HG02840 (cell line): ENCODE data around the gene ITGA8.
"Not testable (repeated sequence)": the region's sequence is repeated elsewhere in the genome, so short reads cannot be mapped to it uniquely, and the experiment has no call there.

ENCODE experiments used
- ATAC-seq: cut with Tn5 transposase; IDR thresholded peaks from one replicate; pipeline ENCODE4 v1.9.1; 2021; ENCODE audit warnings: mild to moderate bottlenecking, moderate library complexity, moderate number of reproducible peaks; ENCODE audit not compliant: unreplicated experiment, low FRiP score

ITGA8 gene

GRCh38 chr10:15624401-15625196 lies 95.1 kb downstream of the ITGA8 start:
- ATAC-seq: no peak

DNA sequence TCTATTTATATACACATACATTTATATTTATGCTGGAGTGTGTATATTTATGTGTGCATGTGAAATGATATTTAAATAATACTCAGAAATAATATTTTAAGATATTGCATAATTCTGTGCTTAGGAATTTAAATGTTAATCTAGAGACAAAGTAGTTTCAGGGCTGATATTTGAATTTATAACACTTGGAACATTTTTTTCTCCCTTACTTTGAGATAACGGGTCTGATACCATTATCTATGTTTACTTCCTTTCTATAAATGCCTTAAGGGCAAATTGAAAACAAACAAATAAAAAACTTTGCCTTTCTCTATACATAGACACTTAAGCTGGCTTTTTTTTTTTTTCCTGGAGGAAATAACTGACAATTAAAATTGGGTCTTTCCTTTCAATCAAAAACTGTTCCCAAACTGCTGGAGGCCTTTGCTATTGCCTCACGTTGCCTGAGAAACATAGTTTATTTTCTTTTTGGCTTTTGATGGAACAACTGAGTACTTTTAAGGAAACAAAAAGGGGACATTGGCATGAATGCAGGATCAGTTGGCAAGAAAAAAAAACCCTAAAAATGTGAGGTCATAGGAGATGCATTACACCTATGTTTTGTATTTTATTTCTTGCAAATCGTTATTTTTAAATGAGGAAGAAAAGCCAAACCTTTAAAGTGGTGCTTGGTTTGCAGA lies 98.7 kb downstream of the ITGA8 start:
- ATAC-seq: no peak

DNA sequence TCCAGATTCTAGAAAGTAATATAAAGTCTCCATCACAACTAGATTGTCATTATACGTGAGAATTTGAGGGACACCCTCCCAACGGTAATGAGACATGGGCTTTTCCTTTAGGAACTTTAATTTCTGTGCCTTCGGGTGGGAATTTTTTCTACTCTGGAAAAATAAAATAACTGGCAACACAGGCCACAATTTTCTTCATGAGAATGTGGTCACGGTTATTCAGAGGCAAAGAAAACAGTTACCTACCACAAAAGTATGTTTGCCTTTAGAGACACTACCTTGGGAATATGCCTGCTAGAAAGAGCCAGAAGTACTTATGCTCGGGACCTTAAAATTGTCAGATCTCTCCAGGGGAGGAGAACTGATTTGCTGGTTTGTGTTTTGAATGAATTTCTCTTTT lies 99.4 kb downstream of the ITGA8 start:
- ATAC-seq: no peak

- ATAC-seq: no peak
These were observed 110.5 kb downstream of the ITGA8 start for GRCh38 chr10:15609246-15609645.

GRCh38 chr10:15606377-15606776 lies 113.3 kb downstream of the ITGA8 start:
- ATAC-seq: no peak

DNA sequence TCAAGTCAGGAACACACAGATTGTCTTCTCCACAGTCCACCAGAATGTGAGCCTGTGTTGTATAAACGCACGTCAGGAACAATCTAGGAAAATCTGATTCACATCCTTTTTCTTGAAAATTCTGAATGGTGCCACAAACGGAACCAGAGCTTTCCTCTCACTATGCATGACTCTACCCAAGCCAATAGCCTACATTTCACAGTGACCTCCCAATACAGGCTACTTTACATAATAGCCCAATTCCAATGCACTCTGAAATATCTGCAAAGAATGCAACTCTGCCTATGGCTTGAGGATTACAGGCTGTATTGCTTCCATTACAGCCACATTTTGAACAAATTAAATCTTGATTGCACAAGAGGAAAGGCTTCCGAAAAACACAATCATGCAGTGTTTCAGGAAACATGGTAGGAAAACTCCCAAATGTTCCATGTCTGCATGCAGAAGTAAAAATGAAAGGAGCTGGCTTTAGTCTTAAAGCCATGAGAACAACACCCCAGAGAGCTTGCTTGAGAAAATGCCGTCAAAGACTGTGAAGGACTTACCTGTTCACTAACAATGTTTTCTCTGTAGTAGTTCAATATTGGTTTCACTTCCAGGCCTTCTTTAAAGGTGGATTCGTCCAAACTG lies 113.9 kb downstream of the ITGA8 start:
- ATAC-seq: no peak

GRCh38 chr10:15603446-15604011 lies 116.2 kb downstream of the ITGA8 start:
- ATAC-seq: no peak

GRCh38 chr10:15601819-15602218 lies 117.9 kb downstream of the ITGA8 start:
- ATAC-seq: no peak

DNA sequence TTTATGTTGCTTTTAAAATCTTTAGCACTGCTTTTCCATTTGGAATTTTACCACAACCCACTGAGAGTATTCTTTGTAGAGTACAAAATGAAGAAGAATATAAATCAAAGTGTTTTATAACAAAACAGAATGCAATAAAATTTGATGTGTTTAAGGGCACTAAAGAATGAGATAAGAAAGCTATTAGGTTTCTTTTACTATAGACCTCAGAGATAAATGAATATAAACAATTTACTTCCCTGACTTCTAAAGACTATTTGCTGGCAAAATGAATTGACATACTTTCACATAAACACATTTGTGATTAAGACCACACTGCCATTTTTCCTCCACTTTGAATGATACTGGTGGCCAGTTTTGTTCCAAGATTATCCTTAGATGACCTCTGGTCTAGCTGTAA lies 124.5 kb downstream of the ITGA8 start:
- ATAC-seq: no peak

- ATAC-seq: no peak
These were observed 127.8 kb downstream of the ITGA8 start for GRCh38 chr10:15591937-15592336.

DNA sequence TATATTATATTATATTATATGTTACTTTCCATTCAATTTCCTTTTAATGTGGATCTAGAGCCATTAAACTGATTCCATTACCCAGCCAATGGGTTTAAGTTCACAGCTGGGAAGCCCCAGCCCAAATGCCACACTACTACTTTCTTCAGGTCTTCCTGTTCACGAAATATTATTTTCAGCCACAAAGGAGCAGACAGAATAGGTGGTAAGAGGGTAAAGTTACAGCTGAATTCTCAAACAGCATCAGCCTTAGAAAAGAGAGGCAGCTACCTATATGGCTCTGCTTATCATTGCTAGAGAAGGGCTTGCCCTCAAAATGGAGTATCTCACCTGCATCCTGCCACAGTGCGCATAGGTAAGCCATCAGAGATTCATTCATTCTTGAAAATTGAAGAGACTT lies 128.3 kb downstream of the ITGA8 start:
- no peak for ATAC-seq

DNA sequence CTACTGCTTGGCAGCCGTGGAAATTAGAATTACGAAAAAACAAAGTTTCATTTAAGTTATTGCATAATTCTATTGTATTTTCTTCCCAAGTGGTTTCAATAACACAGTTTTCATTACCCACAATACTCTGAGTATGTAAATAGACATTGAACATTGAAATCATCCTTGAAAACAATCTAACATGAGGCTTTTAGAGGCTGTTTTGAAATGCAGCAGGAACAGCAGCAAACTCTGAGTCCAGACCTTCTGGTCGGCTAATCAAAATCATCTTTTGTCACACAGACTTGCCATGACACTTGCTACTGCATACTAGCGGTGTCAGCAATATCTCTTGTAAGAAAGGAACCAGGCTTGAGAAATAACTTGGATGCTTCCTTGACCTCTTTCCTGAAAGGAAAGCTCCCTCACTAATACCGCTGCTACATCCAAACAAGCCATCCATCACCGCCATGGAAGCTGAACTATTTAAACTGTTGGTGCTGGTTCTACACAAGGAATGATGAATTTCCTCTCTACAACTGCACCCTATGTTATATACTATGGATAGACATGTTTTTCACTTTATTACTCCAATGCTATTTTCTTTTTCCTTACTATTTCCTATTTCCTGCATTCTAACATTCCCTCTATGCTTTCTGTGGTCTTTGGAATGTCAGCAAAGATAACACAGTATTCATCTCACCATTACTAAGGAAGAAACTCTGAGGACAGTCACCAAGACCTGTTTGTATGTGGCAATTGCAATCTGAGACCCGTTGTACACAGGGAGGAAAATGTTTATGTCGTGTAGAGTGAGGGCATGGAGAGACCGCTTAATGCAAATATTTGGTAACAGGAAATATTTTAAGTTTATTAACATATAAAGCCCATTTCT lies 130.8 kb downstream of the ITGA8 start:
- ATAC-seq: no peak

- no peak for ATAC-seq
These were observed 131.6 kb downstream of the ITGA8 start for GRCh38 chr10:15588151-15588550.

DNA sequence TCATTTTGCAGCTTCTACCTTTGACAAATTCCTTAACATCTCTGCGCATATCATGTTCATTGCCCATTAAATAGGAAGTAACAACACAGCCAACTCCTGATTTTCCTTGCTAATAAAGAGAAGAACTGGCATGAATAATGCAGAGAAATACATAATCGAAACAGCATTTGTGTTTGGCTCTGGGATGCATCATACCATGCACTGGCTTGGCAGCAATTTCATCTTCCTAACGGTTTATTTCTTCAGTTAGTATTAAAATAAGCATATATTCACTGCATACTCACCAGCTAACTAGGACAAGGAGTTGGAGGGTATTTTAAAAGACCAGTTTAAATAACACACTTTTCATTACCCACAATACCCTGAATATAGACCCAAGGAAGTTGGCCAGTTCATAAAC lies 132.5 kb downstream of the ITGA8 start:
- no peak for ATAC-seq

GRCh38 chr10:15585303-15585715 lies 134.4 kb downstream of the ITGA8 start:
- no peak for ATAC-seq

GRCh38 chr10:15582972-15583371 lies 136.8 kb downstream of the ITGA8 start:
- ATAC-seq: not testable (repeated sequence)

DNA sequence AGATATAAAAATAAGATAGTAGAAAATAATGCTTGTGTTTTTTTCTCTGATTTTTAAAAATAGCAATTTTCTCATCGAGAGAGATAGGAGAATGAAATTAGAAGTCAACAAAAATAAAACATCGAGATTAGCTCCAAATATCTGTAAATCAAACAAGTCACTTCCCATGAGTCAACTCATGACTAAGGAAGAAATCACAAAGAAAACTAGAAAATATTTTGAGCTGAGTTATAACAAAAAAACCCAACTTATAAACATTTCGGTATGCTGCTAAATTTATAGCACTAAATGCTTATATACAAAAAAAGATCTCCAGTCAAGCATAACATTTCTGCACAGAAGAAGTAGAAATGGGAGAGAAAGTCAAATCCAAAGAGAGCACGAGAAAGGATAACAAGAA lies 140.1 kb downstream of the ITGA8 start:
- ATAC-seq: no peak

DNA sequence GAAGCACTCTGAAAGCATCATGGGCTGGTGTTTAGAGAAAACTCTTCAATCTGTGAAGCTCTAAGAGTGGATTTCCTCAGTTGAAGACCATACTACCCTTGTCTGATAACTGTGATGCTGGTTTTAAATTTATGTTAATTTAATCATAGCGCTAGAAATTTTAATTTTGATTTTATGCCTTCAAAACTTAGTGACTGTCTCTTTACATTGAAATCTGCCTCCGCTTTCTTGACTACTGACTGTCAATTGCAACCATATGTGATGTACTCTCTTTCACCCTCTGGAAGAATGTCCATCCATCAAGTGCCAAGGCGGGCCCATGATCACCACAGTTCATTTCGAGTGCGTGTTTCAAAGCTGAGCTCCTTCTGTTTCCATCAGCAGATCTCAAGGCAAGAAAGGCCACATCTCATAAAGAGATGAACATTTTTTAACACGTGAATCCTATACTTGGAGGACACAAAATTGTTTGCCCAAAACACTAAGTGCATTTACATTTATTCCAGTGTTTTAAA lies 147.1 kb downstream of the ITGA8 start:
- ATAC-seq: no peak

GRCh38 chr10:15571575-15571974 lies 148.1 kb downstream of the ITGA8 start:
- no peak for ATAC-seq

GRCh38 chr10:15570738-15571339 lies 148.9 kb downstream of the ITGA8 start:
- ATAC-seq: no peak
